Subcutaneous abdominal adipose tissue (tissue), 5 donors: Measurements from ENCODE around the gene SIMC1.
"Not testable (repeated sequence)": the region's sequence is repeated elsewhere in the genome, so short reads cannot be mapped to it uniquely, and the experiment has no call there.

Experiments
- H3K27ac ChIP-seq: one replicate; pipeline ENCODE4 v1.7.0; 2013; ENCODE audit warnings: low read depth, mild to moderate bottlenecking, inconsistent platforms, low read length, moderate library complexity
- H3K27me3 ChIP-seq, 5 donors: one replicate each; pipeline ENCODE4 v1.7.0; 2013; ENCODE audit warnings: low read length in 5 of 5, inconsistent platforms in 1 of 5; ENCODE audit not compliant: control insufficient read depth in 5 of 5, insufficient read depth in 4 of 5
- H3K36me3 ChIP-seq, 5 donors: one replicate each; pipeline ENCODE4 v1.7.0; 2013; ENCODE audit warnings: low read length in 5 of 5; ENCODE audit not compliant: control insufficient read depth in 5 of 5, insufficient read depth in 5 of 5
- H3K4me1 ChIP-seq, 5 donors: one replicate each; pipeline ENCODE4 v1.7.0; 2013; ENCODE audit warnings: low read length in 5 of 5, mild to moderate bottlenecking in 3 of 5, moderate library complexity in 1 of 5; ENCODE audit not compliant: control insufficient read depth in 5 of 5, insufficient read depth in 5 of 5
- H3K4me3 ChIP-seq, 5 donors: one replicate each; pipeline ENCODE4 v1.7.0; 2013; ENCODE audit warnings: low read length in 5 of 5, low read depth in 1 of 5
- H3K9ac ChIP-seq, 5 donors: one replicate each; pipeline ENCODE4 v1.7.0; 2013; ENCODE audit warnings: low read length in 5 of 5, mild to moderate bottlenecking in 4 of 5, moderate library complexity in 3 of 5
- H3K9me3 ChIP-seq, 5 donors: one replicate each; pipeline ENCODE4 v1.7.0; 2013; ENCODE audit warnings: low read length in 5 of 5; ENCODE audit not compliant: control insufficient read depth in 5 of 5
- donor health status: healthy.
- donor health status: healthy.
- donor health status: healthy.
- donor health status: healthy.
- donor health status: healthy.

The SIMC1 gene

DNA sequence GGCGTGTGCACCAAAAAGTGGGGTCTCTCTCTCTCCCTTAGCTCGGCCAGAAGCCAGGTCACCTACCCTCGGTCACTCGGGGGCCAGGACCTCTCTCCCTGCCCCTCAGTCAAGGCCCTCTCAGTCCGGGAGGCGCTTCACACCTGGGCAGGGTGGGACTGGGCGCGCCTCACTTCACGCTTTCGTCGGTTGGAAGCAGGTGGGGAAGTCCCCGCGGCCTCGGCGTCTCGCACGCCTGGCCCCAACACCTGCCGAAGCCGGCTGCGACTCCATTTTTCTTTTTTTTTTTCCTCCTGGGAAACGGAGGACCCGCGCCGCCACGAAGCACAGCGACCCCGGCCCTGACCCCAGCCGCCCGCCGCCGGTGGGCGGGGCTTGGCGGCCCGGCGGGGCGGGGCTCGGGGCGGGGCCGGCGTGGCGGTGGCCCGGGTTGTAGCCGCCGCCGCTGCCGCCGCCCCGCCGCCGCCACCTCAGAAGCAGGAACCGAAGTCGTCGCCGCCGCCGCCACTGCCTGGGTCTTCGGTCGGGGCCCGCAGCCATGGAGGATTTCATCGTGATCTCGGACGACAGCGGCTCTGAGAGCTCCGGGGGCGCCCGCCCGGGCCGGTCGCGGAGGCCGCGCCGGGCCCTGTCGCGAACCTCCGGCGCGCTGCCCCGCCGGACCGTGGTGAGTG lies at the start of gene SIMC1:
SIMC1 (plus strand) TSS at position 454 of the 674 bp plus-strand sequence; CDS start at position 539, 85 bp downstream.
- H3K4me1 ChIP-seq, H3K27me3 ChIP-seq, H3K9ac ChIP-seq, H3K9me3 ChIP-seq, H3K27ac ChIP-seq, H3K36me3 ChIP-seq: not testable (repeated sequence)
- H3K4me3 ChIP-seq: peak within 1 kb of the TSS in 2 of 5 donors; percentile 37 to 58

DNA sequence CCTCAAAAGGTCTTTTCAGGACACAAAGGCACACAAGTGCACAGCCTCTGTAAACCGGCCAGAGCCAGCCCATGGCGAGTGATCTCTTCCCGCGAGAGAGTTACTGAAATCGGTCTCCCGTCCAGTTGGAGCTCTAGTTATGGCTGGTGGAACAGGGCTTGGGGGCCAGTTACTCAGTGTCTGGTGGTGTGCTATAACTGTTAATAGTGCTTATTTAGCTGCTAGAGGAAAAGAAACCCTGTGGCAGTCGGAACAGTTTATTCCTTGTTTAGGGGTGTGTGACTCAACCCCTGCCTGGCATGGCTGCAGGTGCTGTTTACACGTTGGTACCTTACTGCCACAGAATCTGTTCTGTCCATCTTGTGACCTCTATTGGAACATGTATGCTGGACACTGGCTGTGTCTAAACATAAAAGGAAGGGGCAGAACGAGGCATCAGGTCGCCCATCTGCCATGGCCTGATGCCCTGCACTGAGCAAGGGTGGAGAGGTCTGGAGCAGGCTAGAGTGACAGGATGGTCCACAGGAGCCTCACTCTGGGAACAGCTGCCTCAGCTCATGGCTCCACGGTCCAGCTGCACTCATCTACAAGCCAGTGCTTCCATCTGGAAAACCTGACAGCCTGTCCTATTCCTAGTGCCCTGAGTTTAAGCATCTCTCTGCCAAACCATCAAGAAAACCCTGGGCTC lies 49.6 kb upstream of the SIMC1 start:
- Histone ChIP-seq H3K4me1 (no peaks in the 10 kb centered on the region), H3K36me3 (no peaks in the 10 kb centered on the region), H3K27me3 (peaks cover 4 to 20% (median 8%) of the 10 kb centered on the region in 5 donors), H3K9me3 (no peaks in the 10 kb centered on the region), H3K27ac (no peak overlapping the region), H3K9ac (no peak overlapping the region), H3K4me3 (no peak overlapping the region)

DNA sequence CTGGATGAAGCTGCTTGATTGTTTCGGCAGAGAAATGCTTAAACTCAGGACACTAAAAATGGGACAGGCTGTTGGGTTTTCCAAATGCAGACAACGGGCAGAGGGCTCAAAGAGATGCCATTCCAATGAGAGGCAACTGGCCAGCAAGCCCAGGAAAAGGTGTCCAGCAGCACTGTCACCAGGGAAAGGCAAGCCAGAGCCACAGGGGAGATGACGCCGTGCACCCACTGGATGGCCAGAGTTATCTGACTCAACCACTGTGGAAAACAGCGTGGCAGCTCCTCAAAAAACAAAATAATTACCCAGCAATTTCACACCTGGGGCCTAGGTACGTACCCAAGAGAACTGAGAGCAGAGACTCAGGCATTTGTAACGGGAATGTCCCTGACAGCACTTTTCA lies 48.4 kb upstream of the SIMC1 start:
- Histone ChIP-seq H3K4me1 (peaks cover 0 to 4% (median 0%) of the 10 kb centered on the region in 5 donors), H3K9ac (no peak overlapping the region), H3K27me3 (peaks cover 4 to 20% (median 8%) of the 10 kb centered on the region in 5 donors), H3K36me3 (no peaks in the 10 kb centered on the region), H3K27ac (no peak overlapping the region), H3K4me3 (no peak overlapping the region), H3K9me3 (no peaks in the 10 kb centered on the region)

DNA sequence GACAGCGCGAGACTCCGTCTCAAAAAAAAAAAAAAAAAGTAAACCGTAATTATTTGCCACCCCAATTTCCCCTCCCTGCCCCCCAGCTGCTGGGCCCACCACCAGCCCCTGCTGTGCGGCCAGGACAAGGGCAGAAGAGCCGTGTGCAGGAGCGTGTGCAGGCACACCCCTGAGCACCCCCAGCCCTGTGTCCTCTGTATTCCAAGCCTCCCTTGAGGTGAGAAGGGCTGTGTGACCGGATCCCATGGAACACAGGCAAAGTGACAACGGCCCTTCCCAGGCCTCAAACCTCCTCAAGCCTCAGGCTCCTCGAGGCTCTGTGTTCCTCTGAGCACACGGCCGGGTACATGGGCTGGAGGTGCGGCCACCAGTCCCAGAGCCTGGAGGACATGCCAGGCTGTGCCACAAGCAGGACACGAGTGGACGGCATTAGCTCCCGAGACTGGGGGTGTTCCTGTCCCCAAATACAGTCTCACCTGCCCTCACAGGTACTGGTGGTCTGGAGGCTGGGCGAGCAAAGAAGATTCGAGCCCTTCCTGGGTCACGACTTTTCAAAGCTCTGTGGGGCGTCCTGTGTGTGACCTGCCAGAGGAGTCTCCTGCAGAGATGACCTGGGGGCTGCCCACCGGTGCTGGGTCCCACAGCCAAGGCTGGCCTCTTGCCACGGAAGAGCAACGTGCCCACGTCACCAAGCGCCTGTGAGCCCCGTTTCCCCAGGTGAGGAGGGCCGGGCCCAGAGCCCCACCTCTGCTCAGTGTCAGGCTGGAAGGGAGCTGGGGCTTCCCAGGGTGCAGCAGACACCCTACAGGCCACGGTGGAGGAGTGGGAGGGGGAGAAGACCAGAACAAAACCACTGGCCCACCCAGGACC lies 47.1 kb upstream of the SIMC1 start:
- Histone ChIP-seq H3K9me3 (no peaks in the 10 kb centered on the region), H3K9ac (no peak overlapping the region), H3K36me3 (no peaks in the 10 kb centered on the region), H3K4me3 (no peak overlapping the region), H3K27me3 (peaks cover 4 to 20% (median 8%) of the 10 kb centered on the region in 5 donors), H3K4me1 (peaks cover 0 to 4% (median 0%) of the 10 kb centered on the region in 5 donors), H3K27ac (no peak overlapping the region)

DNA sequence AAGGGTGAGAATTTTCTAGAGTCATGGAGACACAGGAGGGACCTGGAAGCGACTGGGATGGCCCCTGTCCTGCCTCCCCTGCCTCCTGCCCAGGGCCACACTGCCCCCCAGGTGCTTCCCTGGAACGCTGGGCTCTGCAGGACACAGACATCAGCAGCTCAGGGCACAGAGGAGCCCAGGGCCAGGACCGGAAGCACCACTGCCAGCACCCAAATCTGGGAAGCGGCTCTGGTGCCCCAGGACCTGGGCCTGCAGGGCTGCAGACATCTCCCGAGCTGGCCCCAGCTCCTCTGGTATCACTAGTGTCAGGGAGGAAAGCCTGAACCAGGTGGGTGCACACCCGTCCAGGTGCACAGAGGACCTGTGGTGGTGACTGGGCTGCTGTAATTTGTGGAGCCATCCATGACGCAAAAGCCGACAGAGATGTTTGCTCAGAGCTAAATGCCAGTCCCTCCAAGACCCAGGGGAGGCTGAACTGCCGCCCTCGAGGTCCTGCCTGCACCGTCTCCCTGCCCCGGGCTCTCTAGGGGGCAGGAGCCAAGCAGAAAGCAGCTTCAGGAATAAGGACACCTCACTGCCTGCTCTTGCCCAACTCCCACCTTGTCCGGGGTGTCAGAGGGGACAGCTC lies 46.0 kb upstream of the SIMC1 start:
- Histone ChIP-seq H3K9ac (no peak overlapping the region), H3K27me3 (peaks cover 4 to 20% (median 8%) of the 10 kb centered on the region in 5 donors), H3K27ac (no peak overlapping the region), H3K4me3 (no peak overlapping the region), H3K36me3 (no peaks in the 10 kb centered on the region), H3K9me3 (no peaks in the 10 kb centered on the region), H3K4me1 (peaks cover 0 to 4% (median 0%) of the 10 kb centered on the region in 5 donors)

DNA sequence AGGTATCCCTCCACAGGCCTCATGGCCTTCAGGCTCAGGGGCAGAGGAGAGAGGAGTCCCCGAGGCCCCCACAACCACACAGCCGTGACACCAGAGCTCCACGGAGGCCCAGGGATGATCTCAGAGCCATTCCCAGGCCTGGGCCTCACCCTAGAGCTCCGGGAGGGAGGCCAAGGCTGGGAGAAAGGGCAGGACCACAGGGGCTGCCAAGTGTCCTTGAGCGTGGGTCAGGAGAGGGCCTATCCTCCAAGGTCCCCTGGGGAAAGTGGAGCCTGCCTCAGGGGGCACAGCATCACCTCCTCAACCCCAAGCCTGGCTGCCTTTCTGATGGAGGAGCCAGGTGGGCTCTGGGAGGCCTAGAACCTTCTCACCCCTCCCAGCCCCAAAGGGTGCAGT lies 45.5 kb upstream of the SIMC1 start:
- H3K27me3 ChIP-seq: peaks cover 4 to 20% (median 8%) of the 10 kb centered on the region in 5 donors
- not testable (repeated sequence) for H3K9me3 ChIP-seq, H3K4me1 ChIP-seq, H3K36me3 ChIP-seq, H3K4me3 ChIP-seq, H3K27ac ChIP-seq, H3K9ac ChIP-seq

DNA sequence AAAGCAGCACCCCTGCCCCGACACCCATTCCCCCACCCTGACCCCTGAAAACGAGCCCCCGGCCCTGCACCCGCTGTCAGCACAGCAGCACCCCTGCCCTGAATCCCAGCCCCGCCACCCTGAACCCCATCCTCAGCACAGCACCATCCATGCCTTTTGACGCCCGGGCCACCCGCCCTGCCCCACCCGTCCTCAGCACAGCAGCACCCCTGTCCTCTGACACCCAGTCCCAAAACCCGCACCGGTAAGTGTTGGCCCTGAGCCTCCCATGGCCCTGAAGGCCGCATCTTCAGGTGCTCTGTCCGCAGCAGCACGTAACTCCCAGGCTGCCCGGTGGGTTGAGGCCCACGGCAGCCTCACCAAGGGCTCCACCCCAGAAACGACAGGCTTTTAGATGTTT lies 44.6 kb upstream of the SIMC1 start:
- H3K27me3 ChIP-seq: peaks cover 4 to 20% (median 8%) of the 10 kb centered on the region in 5 donors
- H3K27ac ChIP-seq, H3K9ac ChIP-seq, H3K9me3 ChIP-seq, H3K4me1 ChIP-seq, H3K36me3 ChIP-seq, H3K4me3 ChIP-seq: not testable (repeated sequence)

DNA sequence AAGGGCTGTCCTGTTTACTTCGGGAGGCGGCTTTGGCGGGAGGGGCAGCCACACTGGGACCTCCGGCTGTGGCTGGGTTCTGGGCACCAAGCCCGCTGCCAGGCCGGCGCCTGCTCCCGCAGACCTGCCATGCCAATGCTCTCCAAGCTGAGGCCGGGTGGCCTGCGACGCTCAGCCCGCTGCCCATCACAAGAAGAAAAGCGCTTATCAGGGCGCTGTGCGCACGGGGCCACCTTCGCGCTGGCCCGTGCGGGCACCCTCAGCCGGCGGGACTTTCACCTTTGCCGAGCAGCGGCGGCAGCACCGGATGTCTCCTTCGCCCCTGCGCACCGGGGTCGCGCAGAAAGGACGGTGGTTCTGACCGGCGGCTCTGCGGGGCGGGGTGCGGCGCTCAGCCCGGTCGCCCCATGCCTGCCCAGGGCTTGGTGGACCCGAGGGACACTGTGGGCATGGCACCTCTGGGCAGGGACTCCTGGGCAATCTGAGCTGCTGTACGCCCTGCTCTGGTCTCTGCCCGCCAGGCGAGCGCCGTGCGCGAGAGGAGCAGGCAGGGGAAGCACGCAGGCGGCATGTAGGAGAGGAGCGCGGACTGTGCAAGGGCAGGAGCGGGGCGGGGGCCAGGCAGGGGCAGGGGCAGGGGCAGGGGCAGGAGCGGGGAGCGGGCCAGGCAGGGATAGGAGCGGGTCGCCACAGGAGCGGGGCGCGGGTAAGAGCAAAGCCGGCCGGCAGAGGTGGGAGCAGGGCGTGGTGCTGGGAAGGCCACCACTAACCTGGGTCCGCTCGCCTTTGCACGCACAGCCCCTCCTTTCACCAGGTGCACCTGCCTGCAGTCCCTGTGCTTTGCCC lies 43.8 kb upstream of the SIMC1 start:
- H3K9ac ChIP-seq, H3K4me1 ChIP-seq, H3K27ac ChIP-seq, H3K36me3 ChIP-seq, H3K9me3 ChIP-seq: not testable (repeated sequence)
- Histone ChIP-seq H3K4me3 (peak overlapping the region in 1 of 5 donors; percentile 44), H3K27me3 (peaks cover 4 to 20% (median 6%) of the 10 kb centered on the region in 5 donors)

DNA sequence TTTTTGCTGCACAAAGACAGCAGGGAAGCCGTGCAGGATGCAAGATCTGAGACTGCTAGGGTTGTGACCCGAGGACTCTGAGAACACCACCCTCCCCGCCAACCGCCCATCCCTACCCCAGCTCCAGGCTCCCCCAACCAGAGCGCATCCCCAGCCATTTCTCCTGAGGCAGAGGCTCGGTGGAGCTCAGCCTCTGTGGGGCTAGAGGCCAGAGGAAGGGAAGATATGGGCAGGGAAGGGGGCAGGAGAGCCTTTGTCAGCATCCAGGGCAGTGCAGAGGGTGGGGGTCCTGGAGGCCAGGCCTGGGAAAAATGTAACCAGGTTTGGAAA lies 43.2 kb upstream of the SIMC1 start:
- H3K4me1 ChIP-seq, H3K4me3 ChIP-seq, H3K36me3 ChIP-seq, H3K27ac ChIP-seq, H3K9me3 ChIP-seq, H3K9ac ChIP-seq: not testable (repeated sequence)
- H3K27me3 ChIP-seq: peaks cover 4 to 20% (median 6%) of the 10 kb centered on the region in 5 donors
